Right ventricle myocardium superior (tissue), 1 donor: ENCODE measurements around the gene DUSP18. TPM values are rescaled to one million over a fixed set of nuclear protein-coding genes. Genes with fewer than 3 reads are reported as not detected.
A peak's percentile ranks its signal among the peaks of the same experiment; 100 is the strongest.
"Not testable (repeated sequence)": the region's sequence is repeated elsewhere in the genome, so short reads cannot be mapped to it uniquely, and the experiment has no call there.

Experiments
- ATAC-seq: fragments of 200-7000 bp; cut with Tn5 transposase; one replicate; pipeline ENCODE4 v1.9.1; 2020; ENCODE audit warnings: mild to moderate bottlenecking; ENCODE audit not compliant: poor library complexity
- DNase-seq: peaks from one replicate; pipeline ENCODE4 v3.0.0-alpha.2; 2020
- intact Hi-C: fragments of 100-400 bp; cut with DNase I; formaldehyde crosslinking; loops from one replicate; pipeline ENCODE4 v1.11.2; 2022
- long read RNA-seq: library from polyadenylated mRNA; unstranded; transcript quantifications from one replicate; pipeline ENCODE4 v2.0.0, GENCODE V29; 2021
- total RNA-seq: library from RNA; stranded (reverse); fragmentation: NEBNext Ultra II Directional; extraction: Animal tissue kit (Norgen Biotek cat#: 25700); gene quantifications from one replicate; pipeline ENCODE4 v1.2.1, GENCODE V29; 2021
- donor health status: DM: no; HTN: yes; CAD: no; lungs with severe emphysema.

DUSP18 gene
- total RNA-seq, result 2.2 TPM
- long read RNA-seq, partial matches to known transcripts, result 1 of 4 reads
- long read RNA-seq, other reads (novel, unspliced or antisense), result 2 of 4 reads

GRCh38 chr22:30667494-30668385 is at the start of gene DUSP18:
DUSP18 (minus strand) TSS chr22:30667875; CDS start chr22:30664003, 3,872 bp downstream.
- DNase-seq, result peak; percentile 97
- intact Hi-C loops, result no loop called here
- ATAC-seq, result peak; percentile 100

GRCh38 chr22:30714062-30714461 is 46.4 kb upstream of the DUSP18 start:
- intact Hi-C loops, result no loop called here
- ATAC-seq (no peak), DNase-seq (no peak)

- ATAC-seq (no peak), DNase-seq (no peak)
- intact Hi-C loops, result no loop called here
Observed at GRCh38 chr22:30712094-30712493, 44.4 kb upstream of the DUSP18 start.

- ATAC-seq, DNase-seq, intact Hi-C loops: not testable (repeated sequence)
Observed at GRCh38 chr22:30709980-30710379, 42.3 kb upstream of the DUSP18 start.

GRCh38 chr22:30705710-30706651 is 38.3 kb upstream of the DUSP18 start:
- no peak for DNase-seq
- ATAC-seq, result no peak
- intact Hi-C loops, result no loop called here

- intact Hi-C loops, result no loop called here
- DNase-seq, result no peak
- no peak for ATAC-seq
Observed at GRCh38 chr22:30704978-30705377, 37.3 kb upstream of the DUSP18 start.

- intact Hi-C loops, result no loop called here
- DNase-seq, result no peak
- ATAC-seq, result no peak
Observed at GRCh38 chr22:30702856-30703255, 35.2 kb upstream of the DUSP18 start.

- intact Hi-C loops, result no loop called here
- no peak for ATAC-seq
- DNase-seq, result no peak
Observed at GRCh38 chr22:30701872-30702271, 34.2 kb upstream of the DUSP18 start.

- no peak for ATAC-seq
- intact Hi-C loops, result no loop called here
- no peak for DNase-seq
Observed at GRCh38 chr22:30697975-30698374, 30.3 kb upstream of the DUSP18 start.

- DNase-seq (no peak), ATAC-seq (no peak)
- intact Hi-C loops, result no loop called here
Observed at GRCh38 chr22:30695871-30696655, 28.4 kb upstream of the DUSP18 start.

- no peak for DNase-seq
- ATAC-seq, result peak; percentile 16
Observed at GRCh38 chr22:30695351-30695851, 27.7 kb upstream of the DUSP18 start.

GRCh38 chr22:30694640-30695350 is 27.1 kb upstream of the DUSP18 start, which contains the start of gene OSBP2:
OSBP2 (plus strand) TSS chr22:30694874; CDS start chr22:30694910, 36 bp downstream.
- intact Hi-C loops, result no loop called here
- peak; percentile 64 for DNase-seq
- ATAC-seq, result peak; percentile 81

More at GRCh38 chr22:30695351-30695851, 27.7 kb upstream of the DUSP18 start:
- intact Hi-C loops, result no loop called here

- ATAC-seq, result peak; percentile 71
- DNase-seq, result peak; percentile 64
- intact Hi-C loops, result no loop called here
Observed at GRCh38 chr22:30694171-30694639, 26.5 kb upstream of the DUSP18 start.

GRCh38 chr22:30691204-30691603 is 23.5 kb upstream of the DUSP18 start:
- DNase-seq, result no peak
- intact Hi-C loops, result no loop called here
- ATAC-seq, result no peak

GRCh38 chr22:30689622-30690021 is 21.9 kb upstream of the DUSP18 start:
- intact Hi-C loops, result no loop called here
- DNase-seq (no peak), ATAC-seq (no peak)

GRCh38 chr22:30687358-30687757 is 19.7 kb upstream of the DUSP18 start:
- intact Hi-C loops, result no loop called here
- ATAC-seq, result no peak
- no peak for DNase-seq

GRCh38 chr22:30685178-30685577 is 17.5 kb upstream of the DUSP18 start:
- intact Hi-C loops, result no loop called here
- ATAC-seq, result no peak
- DNase-seq, result no peak
